ENCODE data around the gene PHF21A. TPM values are rescaled to one million over a fixed set of nuclear protein-coding genes. Genes with fewer than 3 reads are reported as not detected.

The PHF21A gene
- total and polyA plus RNA-seq, 2 of the 8 experiments (the other 6 are each of a cell fraction or from before 2014, with no cell fraction given) = 17.6 to 40.3 TPM

- TF ChIP-seq YY1 (IDR thresholded peaks at IDR 0.05; ENCODE audit: low read depth, low read length) (no peak), SP1 (IDR thresholded peaks at IDR 0.05; ENCODE audit: low read depth, low read length) (no peak)
Observed at GRCh38 chr11:45909594-45910475, 211.4 kb downstream of the PHF21A start (continued).
